WTC11 (cell line): Measurements from ENCODE around the gene SLC7A5. TPM values are rescaled to one million over a fixed set of nuclear protein-coding genes. Genes with fewer than 3 reads are reported as not detected.

Experiments
- ATAC-seq: fragments of 200-7000 bp; cut with Tn5 transposase; 2 replicates; pipeline ENCODE4 v1.10.0; 2021; ENCODE audit warnings: mild to moderate bottlenecking, moderate library complexity
- CTCF ChIA-PET: fragments of 300-600 bp; sonication (Branson Sonifier 250); formaldehyde crosslinking; loops from one replicate; lab custom pipeline; 2021; ENCODE audit warnings: antibody characterized with exemption; lab: Charles Lee
- POLR2A ChIA-PET: fragments of 350-600 bp; sonication (Branson Sonifier 250); formaldehyde crosslinking; loops from one replicate; lab custom pipeline; 2021; ENCODE audit warnings: antibody characterized with exemption; lab: Charles Lee
- DNase-seq: peaks from one replicate; pipeline ENCODE4 v3.0.0; 2021; ENCODE audit warnings: low spot score
- H3K27ac Mint-ChIP-seq: 2 replicates; pipeline ENCODE4 v1.8.0; 2021; ENCODE audit warnings: mixed read lengths
- H3K27me3 Mint-ChIP-seq: 2 replicates; pipeline ENCODE4 v1.8.0; 2021; ENCODE audit warnings: low read depth, mild to moderate bottlenecking, moderate library complexity, mixed read lengths
- H3K36me3 Mint-ChIP-seq: 2 replicates; pipeline ENCODE4 v1.8.0; 2021; ENCODE audit warnings: mixed read lengths
- H3K4me1 Mint-ChIP-seq: 2 replicates; pipeline ENCODE4 v1.8.0; 2022; ENCODE audit warnings: mixed read lengths
- H3K4me3 Mint-ChIP-seq: 2 replicates; pipeline ENCODE4 v1.8.0; 2021; ENCODE audit warnings: mild to moderate bottlenecking, moderate library complexity, mixed read lengths
- H3K9me3 Mint-ChIP-seq: 2 replicates; pipeline ENCODE4 v1.8.0; 2021; ENCODE audit warnings: mixed read lengths
- ATF2 ChIP-seq: sonication (generic); formaldehyde crosslinking; IDR thresholded peaks from 2 replicates; pipeline ENCODE4 v1.8.1; 2022; ENCODE audit warnings: low read depth, missing genetic modification reagents, borderline replicate concordance
- CBFB ChIP-seq: sonication (generic); formaldehyde crosslinking; IDR thresholded peaks from 2 replicates; pipeline ENCODE4 v1.8.1; 2022; ENCODE audit warnings: mild to moderate bottlenecking, low read depth, missing genetic modification reagents
- E2F1 ChIP-seq: sonication (generic); formaldehyde crosslinking; IDR thresholded peaks from 2 replicates; pipeline ENCODE4 v1.8.0; 2022; ENCODE audit warnings: mild to moderate bottlenecking, missing genetic modification reagents
- ELF4 ChIP-seq: sonication (generic); formaldehyde crosslinking; IDR thresholded peaks from 2 replicates; pipeline ENCODE4 v1.8.1; 2022; ENCODE audit warnings: low read depth, mild to moderate bottlenecking, moderate library complexity, missing genetic modification reagents
- GTF2I ChIP-seq: fragments of 250-450 bp; sonication (Bioruptor Pico); conservative IDR thresholded peaks from 2 replicates; pipeline ENCODE4 v1.4.0; 2021; ENCODE audit warnings: mild to moderate bottlenecking
- HMGXB4 ChIP-seq: sonication (generic); formaldehyde crosslinking; IDR thresholded peaks from 2 replicates; pipeline ENCODE4 v1.8.1; 2023; ENCODE audit warnings: mild to moderate bottlenecking, moderate library complexity, missing genetic modification reagents
- NFYB ChIP-seq: sonication (generic); formaldehyde crosslinking; conservative IDR thresholded peaks from 2 replicates; pipeline ENCODE4 v1.8.0; 2022; ENCODE audit warnings: low read depth, missing genetic modification reagents
- NR1H2 ChIP-seq: sonication (generic); formaldehyde crosslinking; IDR thresholded peaks from 2 replicates; pipeline ENCODE4 v1.9.0; 2021; ENCODE audit warnings: mild to moderate bottlenecking, moderate library complexity, missing genetic modification reagents
- NR2C2 ChIP-seq: sonication (generic); formaldehyde crosslinking; IDR thresholded peaks from 2 replicates; pipeline ENCODE4 v1.8.0; 2022; ENCODE audit warnings: mild to moderate bottlenecking, missing genetic modification reagents
- OVOL2 ChIP-seq: fragments of 250-450 bp; sonication (Bioruptor Pico); IDR thresholded peaks from 2 replicates; pipeline ENCODE4 v1.9.0; 2021; ENCODE audit warnings: mild to moderate bottlenecking, borderline replicate concordance
- PRRX2 ChIP-seq: fragments of 250-450 bp; sonication (Bioruptor Pico); IDR thresholded peaks from 2 replicates; pipeline ENCODE4 v1.8.0; 2021; ENCODE audit warnings: mild to moderate bottlenecking
- RORB ChIP-seq: fragments of 250-450 bp; sonication (Bioruptor Pico); IDR thresholded peaks from 2 replicates; pipeline ENCODE4 v1.9.0; 2021; ENCODE audit warnings: mild to moderate bottlenecking
- SMAD3 ChIP-seq: sonication (generic); formaldehyde crosslinking; IDR thresholded peaks from 2 replicates; pipeline ENCODE4 v1.8.0; 2022; ENCODE audit warnings: missing genetic modification reagents, mild to moderate bottlenecking, borderline replicate concordance
- TCF7 ChIP-seq: sonication (generic); formaldehyde crosslinking; IDR thresholded peaks from 2 replicates; pipeline ENCODE4 v1.8.0; 2022; ENCODE audit warnings: mild to moderate bottlenecking, low read depth, missing genetic modification reagents, moderate library complexity
- ZNF281 ChIP-seq: sonication (generic); formaldehyde crosslinking; IDR thresholded peaks from 2 replicates; pipeline ENCODE4 v1.8.0; 2023; ENCODE audit warnings: mild to moderate bottlenecking, missing genetic modification reagents
- ZNF416 ChIP-seq: fragments of 250-450 bp; sonication (Bioruptor Pico); IDR thresholded peaks from 2 replicates; pipeline ENCODE4 v1.9.0; 2021; ENCODE audit warnings: mild to moderate bottlenecking, inconsistent platforms
- ZNF423 ChIP-seq: fragments of 250-450 bp; sonication (Bioruptor Pico); IDR thresholded peaks from 2 replicates; pipeline ENCODE4 v2.1.2; 2022; ENCODE audit warnings: mild to moderate bottlenecking, moderate library complexity
- total RNA-seq: library from RNA; stranded (reverse); gene quantifications from 3 replicates; pipeline ENCODE4 v1.2.3, GENCODE V29; 2021

Gene SLC7A5
- total RNA-seq, 1 experiment from 2014 or later, result 197 TPM

- 0 out of 2 replicates have a peak, but pooled peaks have one; percentile 39 for TF ChIP-seq ZNF423 (CRISPR knock-in tag)
Measured at GRCh38 chr16:87829988-87830672, 39.2 kb downstream of the SLC7A5 start (continued).

GRCh38 chr16:87829622-87829980 lies 39.7 kb downstream of the SLC7A5 start:
- Mint-ChIP-seq H3K9me3 (no peaks in the 10 kb centered on the region), H3K4me3 (no peak overlapping the region), H3K4me1 (peaks cover 42% of the 10 kb centered on the region), H3K36me3 (peaks cover 8% of the 10 kb centered on the region; the same call in 1 of the 2 replicates)
- ATAC-seq, result no peak
- POLR2A ChIA-PET, result no interaction called here
- CTCF ChIA-PET, result interaction anchor here (0.6 to 5.7 kb wide), 4 partner anchors 21 to 50 kb away, joined by 3 to 52 read pairs (median 20); no protein-coding TSS in a partner anchor
- no peak for DNase-seq
- TF ChIP-seq CBFB (CRISPR knock-in tag) (no peak), SMAD3 (CRISPR knock-in tag) (no peak), ZNF416 (no peak), ATF2 (no peak), HMGXB4 (CRISPR knock-in tag) (no peak), PRRX2 (CRISPR knock-in tag) (no peak), NR1H2 (CRISPR knock-in tag) (no peak), E2F1 (CRISPR knock-in tag) (no peak), GTF2I (CRISPR knock-in tag) (no peak), OVOL2 (no peak), NFYB (no peak), ELF4 (CRISPR knock-in tag) (no peak), NR2C2 (CRISPR knock-in tag) (no peak), ZNF281 (CRISPR knock-in tag) (no peak), TCF7 (no peak), RORB (no peak), ZNF423 (CRISPR knock-in tag) (no peak)
- TF ChIP-seq, all 79 proteins: peak for 0
- Mint-ChIP-seq H3K27ac (no peak overlapping the region; the same call in 1 of the 2 replicates), H3K27me3 (no peaks in the 10 kb centered on the region)
